ENCODE results near the gene GPHN.

- no peak for TF ChIP-seq POLR2A (IDR thresholded peaks at IDR 0.05)
- TF ChIP-seq, protein P1, sequence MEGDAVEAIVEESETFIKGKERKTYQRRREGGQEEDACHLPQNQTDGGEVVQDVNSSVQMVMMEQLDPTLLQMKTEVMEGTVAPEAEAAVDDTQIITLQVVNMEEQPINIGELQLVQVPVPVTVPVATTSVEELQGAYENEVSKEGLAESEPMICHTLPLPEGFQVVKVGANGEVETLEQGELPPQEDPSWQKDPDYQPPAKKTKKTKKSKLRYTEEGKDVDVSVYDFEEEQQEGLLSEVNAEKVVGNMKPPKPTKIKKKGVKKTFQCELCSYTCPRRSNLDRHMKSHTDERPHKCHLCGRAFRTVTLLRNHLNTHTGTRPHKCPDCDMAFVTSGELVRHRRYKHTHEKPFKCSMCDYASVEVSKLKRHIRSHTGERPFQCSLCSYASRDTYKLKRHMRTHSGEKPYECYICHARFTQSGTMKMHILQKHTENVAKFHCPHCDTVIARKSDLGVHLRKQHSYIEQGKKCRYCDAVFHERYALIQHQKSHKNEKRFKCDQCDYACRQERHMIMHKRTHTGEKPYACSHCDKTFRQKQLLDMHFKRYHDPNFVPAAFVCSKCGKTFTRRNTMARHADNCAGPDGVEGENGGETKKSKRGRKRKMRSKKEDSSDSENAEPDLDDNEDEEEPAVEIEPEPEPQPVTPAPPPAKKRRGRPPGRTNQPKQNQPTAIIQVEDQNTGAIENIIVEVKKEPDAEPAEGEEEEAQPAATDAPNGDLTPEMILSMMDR (IDR thresholded peaks at IDR 0.05): no peak
These were observed 619.2 kb downstream of the GPHN start for GRCh38 chr14:67127174-67127573.

Measured in prostate gland (tissue), 2 donors.